ENCODE results near the gene IFT172.
"Not testable (repeated sequence)": the region's sequence is repeated elsewhere in the genome, so short reads cannot be mapped to it uniquely, and the experiment has no call there.

Gene IFT172

GRCh38 chr2:27428213-27428977 is 61.1 kb downstream of the IFT172 start, which contains the start of gene NRBP1:
Gene NRBP1, plus strand, starts transcription at chr2:27428631. Its CDS starts 4,643 bp downstream, at chr2:27433274.
- peak; percentile 70 to 89 for DNase-seq (ENCODE audit: low read depth in 2 of 2)

- DNase-seq (ENCODE audit: low read depth in 2 of 2), result no peak
These were observed 61.7 kb downstream of the IFT172 start for GRCh38 chr2:27427863-27428212.

GRCh38 chr2:27425039-27425438 is 64.5 kb downstream of the IFT172 start:
- not testable (repeated sequence) for DNase-seq (ENCODE audit: low read depth in 2 of 2)

- DNase-seq (ENCODE audit: low read depth in 2 of 2), result no peak
These were observed 66.6 kb downstream of the IFT172 start for GRCh38 chr2:27422958-27423357.

GRCh38 chr2:27421660-27422250 is 67.8 kb downstream of the IFT172 start:
- no peak for DNase-seq (ENCODE audit: low read depth in 2 of 2)

- no peak for DNase-seq (ENCODE audit: low read depth in 2 of 2)
These were observed 68.5 kb downstream of the IFT172 start for GRCh38 chr2:27420996-27421395.

- DNase-seq (ENCODE audit: low read depth in 2 of 2), result no peak
These were observed 73.4 kb downstream of the IFT172 start for GRCh38 chr2:27416151-27416550.

- no peak for DNase-seq (ENCODE audit: low read depth in 2 of 2)
These were observed 77.0 kb downstream of the IFT172 start for GRCh38 chr2:27412419-27413152.

- DNase-seq (ENCODE audit: low read depth in 2 of 2), result peak; percentile 88 to 96
These were observed 80.0 kb downstream of the IFT172 start, which contains the start of gene PPM1G for GRCh38 chr2:27409321-27410073. Gene PPM1G, minus strand, starts transcription at chr2:27409591. Its CDS starts 169 bp downstream, at chr2:27409422.

GRCh38 chr2:27408601-27409320 is 80.8 kb downstream of the IFT172 start:
- no peak for DNase-seq (ENCODE audit: low read depth in 2 of 2)

- DNase-seq (ENCODE audit: low read depth in 2 of 2), result no peak
These were observed 81.6 kb downstream of the IFT172 start for GRCh38 chr2:27407798-27408491.

- DNase-seq (ENCODE audit: low read depth in 2 of 2), result no peak
These were observed 89.0 kb downstream of the IFT172 start for GRCh38 chr2:27400348-27401135.

GRCh38 chr2:27398962-27399361 is 90.6 kb downstream of the IFT172 start:
- no peak for DNase-seq (ENCODE audit: low read depth in 2 of 2)

Data from stimulated activated CD4-positive, alpha-beta T cell treated with anti-CD3 and anti-CD28 coated beads, Interleukin-1b, Interleukin-23, amount 100 ng/mL, for 1 hour (primary cell).